DMS153 treated with DMSO at 0.1 percent for 48 hours (cell line): ENCODE measurements around the gene ALOXE3.
"Not testable (repeated sequence)": the region's sequence is repeated elsewhere in the genome, so short reads cannot be mapped to it uniquely, and the experiment has no call there.

Source experiments
- DNase-seq: peaks from one replicate; lab custom pipeline; 2025; ENCODE audit not compliant: unreplicated experiment; lab: John Stamatoyannopoulos, UW

ALOXE3 gene

GRCh38 chr17:8122924-8123694 is 4.8 kb upstream of the ALOXE3 start:
- DNase-seq: no peak

- no peak for DNase-seq
These were observed 4.2 kb upstream of the ALOXE3 start for GRCh38 chr17:8122422-8122923.

GRCh38 chr17:8121681-8122421 is 3.5 kb upstream of the ALOXE3 start:
- DNase-seq: no peak

DNA sequence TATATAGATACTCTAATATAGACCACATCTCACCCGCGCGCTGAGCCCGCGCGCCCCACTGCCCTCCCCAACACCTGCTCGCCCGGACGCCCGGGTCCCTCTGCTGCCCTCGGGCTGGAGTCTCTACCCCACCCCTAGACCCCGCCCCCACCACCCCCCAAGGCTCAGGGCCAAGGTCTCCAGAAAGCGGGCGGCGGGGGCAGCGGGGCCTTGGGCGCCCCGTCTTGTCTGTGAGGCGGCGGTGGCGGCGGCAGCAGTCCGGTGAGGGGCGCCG is 3.0 kb upstream of the ALOXE3 start:
- no peak for DNase-seq

GRCh38 chr17:8120520-8121406 is 2.4 kb upstream of the ALOXE3 start:
- DNase-seq: peak; percentile 10

DNA sequence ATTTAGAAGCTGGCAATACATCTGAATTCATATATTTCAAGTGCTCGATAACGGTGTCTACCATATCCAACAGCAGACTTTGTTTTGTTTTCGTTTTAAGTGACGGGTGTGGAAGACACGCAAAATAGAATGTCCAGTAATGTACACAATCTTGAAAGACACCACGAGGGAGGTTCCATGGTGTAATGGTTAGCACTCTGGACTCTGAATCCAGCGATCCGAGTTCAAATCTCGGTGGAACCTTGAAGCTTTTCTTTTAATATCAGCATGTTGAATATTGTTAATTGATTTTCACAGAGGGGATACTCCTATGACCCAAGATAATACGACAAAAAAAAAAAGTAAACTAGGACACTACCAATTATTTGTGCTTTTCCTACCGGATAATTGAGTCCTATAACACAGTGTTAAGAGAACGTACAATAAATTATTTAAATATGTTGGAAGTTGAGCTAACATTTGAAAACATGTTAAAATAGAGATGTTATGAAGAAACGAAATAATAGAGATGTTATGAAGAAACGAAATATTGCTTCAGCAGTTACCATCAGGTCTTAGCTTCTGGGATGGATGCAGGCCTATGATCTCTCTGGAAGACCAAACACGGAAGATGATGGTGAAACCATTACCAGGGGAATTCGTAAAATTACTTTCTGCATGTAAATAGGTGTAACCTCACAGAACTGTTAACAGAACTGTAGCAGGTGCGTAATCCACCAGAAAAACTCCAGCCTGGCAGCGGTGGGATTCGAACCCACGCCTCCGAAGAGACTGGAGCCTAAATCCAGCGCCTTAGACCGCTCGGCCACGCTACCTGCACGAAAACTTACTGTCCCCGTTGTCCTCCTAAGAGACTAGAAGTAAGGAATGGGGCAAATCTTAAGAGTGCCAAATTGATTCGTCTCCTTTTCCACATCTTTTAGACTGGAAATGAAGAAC is 1.5 kb upstream of the ALOXE3 start:
- peak; percentile 42 for DNase-seq

GRCh38 chr17:8118769-8119580 is 661 bp upstream of the ALOXE3 start:
- DNase-seq: peak; percentile 29

DNA sequence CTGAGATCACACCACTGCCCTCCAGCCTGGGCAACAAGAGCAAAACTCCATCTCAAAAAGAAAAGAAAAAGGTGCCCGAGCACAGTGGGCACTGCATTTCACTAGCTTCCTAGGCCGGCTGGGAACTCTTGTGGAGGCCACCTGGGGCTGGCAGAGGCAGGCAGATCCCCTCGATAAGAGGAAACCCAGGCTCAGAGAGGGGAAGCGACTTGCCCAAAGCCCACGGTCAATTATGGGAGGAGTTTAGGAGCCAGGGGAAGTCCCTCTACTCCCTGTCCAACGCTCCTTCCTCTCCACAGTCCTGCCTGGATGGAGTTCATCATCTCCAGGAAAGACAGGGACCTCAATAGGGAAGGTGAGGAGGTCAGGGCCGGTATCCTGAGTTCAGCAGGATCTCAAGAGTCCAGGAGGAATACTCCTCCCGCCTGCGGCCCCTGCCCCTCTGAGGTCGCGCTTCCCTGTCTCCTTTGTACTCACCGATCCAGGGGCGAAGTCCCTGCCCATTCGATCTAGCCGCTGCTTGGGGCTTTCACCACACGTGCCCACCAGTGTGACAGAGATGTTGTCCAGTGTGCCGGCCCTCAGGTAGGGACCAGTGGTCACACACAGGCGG is 841 bp downstream of the ALOXE3 start:
- no peak for DNase-seq

DNA sequence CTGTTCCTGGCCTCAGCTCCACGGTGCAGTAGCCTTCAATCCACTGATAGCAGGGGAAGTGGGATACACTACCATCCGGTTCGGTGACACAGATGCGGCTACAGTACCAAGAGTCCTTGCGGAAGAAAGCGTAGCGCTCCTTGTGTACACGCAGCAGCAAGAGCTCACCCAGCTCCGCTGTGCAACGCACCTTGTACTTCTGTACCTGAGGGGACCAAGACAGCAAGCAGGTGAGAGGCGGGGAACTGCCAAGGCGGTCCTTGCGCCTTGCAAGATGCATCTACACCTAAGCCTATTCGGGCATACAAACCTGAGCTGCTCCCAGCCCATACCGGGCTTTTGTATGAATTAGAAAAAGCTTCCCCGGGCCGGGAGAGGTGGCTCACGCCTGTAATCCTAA is 1.5 kb downstream of the ALOXE3 start:
- no peak for DNase-seq

DNA sequence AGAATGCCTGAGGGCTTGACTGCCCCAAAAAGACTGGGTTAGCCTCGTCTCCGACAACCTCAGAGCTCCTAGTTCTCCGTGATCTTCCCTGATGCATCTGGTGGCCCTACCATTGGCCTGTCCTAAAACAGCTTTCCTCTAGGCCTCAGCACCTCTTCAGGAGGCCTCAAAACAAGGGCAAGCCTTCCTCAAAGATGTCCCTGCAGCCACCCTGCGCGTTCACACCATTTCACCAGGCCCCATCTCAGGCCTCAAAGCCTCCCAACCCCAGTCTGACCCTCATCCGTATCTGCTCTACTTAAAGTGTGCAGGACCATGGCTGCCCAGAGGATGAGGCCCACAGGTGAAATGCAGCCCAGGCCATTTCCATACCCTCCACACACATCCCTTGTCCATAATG is 7.4 kb downstream of the ALOXE3 start:
- DNase-seq: no peak

DNA sequence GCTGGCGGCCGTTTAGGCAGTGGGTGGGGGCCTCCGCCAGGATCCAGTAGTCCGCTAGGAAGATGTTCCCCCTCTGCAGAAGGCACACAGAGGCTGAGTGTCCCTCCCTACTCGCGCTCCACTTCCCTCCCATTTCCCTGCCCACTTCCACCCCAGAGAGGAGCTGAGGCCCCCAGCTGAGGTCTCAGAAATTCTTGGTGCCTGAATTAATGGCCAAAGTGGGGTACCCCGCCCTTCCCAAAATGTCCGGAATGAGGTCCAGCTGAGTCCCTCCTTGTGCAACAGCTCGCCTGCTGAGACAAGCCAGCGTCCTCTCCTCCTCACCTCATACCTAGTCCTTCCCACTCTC is 7.9 kb downstream of the ALOXE3 start:
- no peak for DNase-seq

DNA sequence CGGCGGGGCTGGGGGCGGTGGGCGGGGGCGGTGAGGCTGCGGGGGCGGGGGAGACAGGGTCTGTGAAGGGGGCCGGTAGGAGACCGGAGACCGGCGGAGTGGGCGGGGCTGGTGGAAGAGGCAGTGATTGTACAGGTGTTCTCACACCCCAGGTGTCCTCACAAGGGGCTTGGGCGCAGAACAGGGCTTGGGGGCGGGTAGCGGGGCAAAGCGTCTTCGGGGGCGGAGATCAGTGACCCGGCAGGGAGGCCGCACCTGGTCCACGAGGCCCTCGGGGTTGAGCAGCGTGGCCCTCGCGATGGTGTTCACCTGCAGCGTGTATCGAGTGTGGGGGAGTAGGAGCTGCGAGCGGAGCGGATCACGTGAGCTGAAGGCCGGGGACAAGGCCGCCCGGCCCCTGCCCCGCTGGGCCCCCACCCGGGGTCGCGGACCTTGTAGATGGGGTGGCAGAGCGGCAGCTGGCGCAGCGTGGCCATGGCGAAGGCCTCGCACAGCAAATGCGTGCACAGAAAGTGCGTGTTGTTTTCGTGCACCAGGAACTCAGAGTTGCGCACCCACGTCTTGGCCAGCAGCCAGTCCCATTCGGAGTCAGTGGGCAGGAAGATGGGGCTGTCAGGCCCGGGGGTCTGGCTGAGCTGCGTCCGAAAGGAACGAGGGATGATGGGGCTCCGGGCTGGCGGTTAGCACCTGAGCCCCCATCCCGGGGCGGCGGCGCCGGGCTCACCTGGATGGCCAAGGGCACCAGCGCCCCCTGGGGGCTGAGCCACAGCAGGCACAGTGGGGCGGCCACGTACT is 8.5 kb downstream of the ALOXE3 start:
- no peak for DNase-seq

GRCh38 chr17:8108972-8109660 is 9.2 kb downstream of the ALOXE3 start:
- no peak for DNase-seq

DNA sequence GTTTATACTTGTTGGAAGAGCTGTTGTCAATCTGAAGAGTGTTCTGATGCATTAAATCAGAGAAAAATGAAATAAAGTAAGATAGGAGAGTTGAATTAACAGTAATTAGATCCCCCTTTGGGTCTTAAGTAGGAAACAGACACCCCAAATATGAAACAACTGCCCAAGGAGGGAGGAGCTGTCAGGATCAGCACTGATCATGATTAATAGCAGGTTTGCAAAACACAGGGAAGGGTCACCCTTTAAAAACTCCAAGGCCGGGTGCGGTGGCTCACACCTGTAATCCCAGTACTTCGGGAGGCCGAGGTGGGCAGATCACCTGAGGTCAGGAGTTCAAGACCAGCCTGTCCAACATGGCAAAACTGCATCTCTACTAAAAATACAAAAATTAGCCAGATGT is 11.3 kb downstream of the ALOXE3 start:
- not testable (repeated sequence) for DNase-seq

DNA sequence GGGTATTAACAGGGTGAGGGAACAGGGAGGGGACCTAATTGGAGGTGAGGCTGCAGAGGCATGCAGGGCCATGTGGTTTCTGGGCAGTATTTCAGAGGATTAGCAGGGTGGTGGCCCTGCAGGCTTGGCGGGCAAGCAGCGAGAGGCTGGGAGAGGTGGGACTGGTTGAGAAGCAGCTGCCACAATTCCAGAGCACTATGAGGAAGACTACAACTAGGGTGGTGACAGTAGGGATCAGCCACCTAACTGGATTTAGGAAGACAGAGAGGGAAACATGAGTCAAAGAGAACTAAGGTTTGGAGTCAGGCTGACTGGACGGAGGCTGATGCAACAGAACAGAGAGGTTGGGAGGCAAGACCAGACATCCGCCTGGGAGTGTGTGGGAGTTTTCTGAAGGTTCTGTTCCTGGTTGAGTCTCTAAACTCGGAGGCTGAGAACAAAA is 12.3 kb downstream of the ALOXE3 start:
- no peak for DNase-seq

- DNase-seq: no peak
These were observed 13.4 kb downstream of the ALOXE3 start for GRCh38 chr17:8104911-8105310.

DNA sequence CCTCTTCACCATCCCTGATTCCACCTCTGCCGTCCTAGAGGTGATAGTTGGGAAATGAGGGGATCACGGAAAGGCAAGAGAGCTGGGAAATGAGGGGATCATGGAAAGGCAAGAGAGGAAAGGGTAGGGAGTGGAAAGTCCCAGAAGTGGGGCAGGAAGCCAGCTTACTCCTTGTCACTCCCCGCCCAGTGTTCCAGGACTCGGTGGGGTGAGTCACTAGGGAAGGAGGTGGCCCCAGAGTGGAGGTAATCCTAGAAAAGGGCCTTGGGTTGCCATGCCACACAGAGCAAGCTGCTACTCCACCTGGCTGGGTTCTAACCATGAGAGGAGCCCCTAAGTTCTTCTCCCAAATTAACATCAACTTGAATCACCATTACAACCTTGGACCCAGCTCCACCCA is 14.8 kb downstream of the ALOXE3 start:
- no peak for DNase-seq

GRCh38 chr17:8101721-8102120 is 16.6 kb downstream of the ALOXE3 start:
- DNase-seq: no peak
